ENCODE measurements around the gene LYSET.
"Not testable (repeated sequence)": the region's sequence is repeated elsewhere in the genome, so short reads cannot be mapped to it uniquely, and the experiment has no call there.

The LYSET gene

DNA sequence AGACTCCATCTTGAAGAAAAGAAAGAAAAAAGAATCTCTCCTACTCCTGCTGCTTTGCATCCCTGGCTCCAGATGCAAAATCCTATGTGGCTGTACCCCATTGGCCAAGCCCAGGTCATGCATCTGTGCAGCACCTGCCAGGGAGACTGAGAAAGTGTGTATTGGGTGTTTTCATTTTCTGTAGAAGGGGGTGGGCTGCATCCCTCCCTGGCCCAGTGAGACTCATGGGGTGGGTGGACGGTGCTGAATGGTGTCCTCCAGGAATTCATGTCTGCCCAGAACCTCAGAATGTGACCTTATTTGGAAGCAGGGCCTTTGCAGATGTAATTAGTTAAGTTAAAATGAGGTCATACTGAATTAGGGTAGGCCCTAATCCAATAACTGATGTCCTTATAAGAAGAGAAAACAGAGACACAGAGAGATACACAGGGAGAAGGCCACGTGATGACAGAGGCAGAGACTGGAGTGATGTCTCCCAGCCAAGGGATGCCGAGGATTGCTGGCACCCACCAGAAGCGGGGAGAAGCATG, 23.6 kb upstream of the LYSET start:
- TF ChIP-seq, protein P1, sequence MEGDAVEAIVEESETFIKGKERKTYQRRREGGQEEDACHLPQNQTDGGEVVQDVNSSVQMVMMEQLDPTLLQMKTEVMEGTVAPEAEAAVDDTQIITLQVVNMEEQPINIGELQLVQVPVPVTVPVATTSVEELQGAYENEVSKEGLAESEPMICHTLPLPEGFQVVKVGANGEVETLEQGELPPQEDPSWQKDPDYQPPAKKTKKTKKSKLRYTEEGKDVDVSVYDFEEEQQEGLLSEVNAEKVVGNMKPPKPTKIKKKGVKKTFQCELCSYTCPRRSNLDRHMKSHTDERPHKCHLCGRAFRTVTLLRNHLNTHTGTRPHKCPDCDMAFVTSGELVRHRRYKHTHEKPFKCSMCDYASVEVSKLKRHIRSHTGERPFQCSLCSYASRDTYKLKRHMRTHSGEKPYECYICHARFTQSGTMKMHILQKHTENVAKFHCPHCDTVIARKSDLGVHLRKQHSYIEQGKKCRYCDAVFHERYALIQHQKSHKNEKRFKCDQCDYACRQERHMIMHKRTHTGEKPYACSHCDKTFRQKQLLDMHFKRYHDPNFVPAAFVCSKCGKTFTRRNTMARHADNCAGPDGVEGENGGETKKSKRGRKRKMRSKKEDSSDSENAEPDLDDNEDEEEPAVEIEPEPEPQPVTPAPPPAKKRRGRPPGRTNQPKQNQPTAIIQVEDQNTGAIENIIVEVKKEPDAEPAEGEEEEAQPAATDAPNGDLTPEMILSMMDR (conservative IDR thresholded peaks at IDR 0.05), result no peak
- no peak overlapping the region for H3K27ac ChIP-seq

DNA sequence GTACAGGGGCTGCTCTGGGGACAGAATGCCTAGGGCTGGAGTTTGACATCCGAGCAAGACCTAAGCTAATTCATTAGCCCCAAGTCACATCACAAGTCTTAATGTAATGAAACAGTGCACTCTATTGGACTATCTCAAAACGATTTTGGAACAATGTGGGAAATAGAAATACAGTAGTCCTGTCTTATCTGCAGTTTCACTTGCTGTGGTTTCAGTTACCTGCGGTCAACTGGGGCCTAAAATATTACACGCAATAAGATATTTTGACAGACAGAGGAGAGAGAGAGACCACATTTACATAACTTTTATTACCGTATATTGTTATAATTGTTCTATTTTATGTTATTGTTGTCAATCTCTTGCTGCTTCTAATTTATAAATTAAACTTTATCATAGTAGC, 21.6 kb upstream of the LYSET start:
- H3K27ac ChIP-seq, result no peak overlapping the region
- TF ChIP-seq, protein P1 (conservative IDR thresholded peaks at IDR 0.05), result no peak

DNA sequence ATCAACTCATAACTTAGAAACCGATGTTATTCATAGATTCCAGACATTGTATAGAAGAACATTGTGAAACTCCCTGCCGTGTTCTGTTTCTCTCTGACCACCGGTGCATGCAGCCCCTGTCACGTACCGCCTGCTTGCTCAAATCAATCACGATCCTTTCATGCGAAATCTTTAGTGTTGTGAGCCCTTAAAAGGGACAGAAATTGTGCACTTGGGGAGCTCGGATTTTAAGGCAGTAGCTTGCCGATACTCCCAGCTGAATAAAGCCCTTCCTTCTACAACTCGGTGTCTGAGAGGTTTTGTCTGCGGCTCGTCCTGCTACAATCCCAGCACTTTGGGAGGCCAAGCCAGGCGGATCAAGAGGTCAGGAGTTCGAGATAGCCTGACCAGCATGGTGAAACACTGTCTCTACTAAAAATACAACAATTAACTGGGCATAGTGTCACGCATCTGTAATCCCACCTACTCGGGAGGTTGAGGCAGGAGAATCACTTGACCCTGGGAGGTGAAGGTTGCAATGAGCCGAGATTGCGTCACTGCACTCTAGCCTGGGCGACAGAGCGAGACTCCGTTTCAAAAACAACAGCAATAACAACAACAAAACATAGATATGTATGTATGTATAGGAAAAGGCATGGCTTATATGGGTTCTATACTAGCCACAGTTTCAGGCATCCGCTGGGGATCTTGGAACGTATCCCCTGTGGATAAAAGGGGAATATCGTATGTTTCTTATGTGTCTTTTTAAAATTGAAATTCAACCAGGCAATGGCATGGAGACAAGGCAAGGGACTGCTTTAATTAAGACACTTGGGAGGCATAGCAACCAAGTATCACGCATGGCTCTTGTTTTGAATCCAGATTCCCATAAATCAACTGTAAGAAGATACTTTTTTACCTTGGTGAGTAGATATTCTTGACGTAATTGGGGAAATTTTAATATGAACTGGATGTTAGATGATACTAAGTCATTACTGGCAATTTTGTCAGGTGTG, 19.5 kb upstream of the LYSET start:
- H3K27ac ChIP-seq, result not testable (repeated sequence)

DNA sequence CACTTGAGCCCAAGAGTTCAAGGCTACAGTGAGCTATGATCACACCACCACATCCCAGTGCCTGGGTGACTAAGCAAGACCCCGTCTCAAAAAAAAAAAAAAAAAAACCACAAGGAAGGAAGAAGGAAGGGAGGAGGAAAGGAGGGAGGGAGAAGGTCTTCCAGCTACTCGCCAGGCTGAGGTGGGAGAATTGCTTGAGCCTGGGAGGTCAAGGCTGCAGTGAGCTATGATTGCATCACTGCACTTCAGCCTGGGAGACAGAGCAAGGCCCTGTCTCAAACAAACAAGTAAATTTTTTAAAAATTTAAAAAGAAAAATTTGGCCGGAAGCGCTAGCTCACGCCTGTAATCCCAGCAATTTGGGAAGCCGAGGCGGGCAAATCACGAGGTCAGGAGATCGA, 16.5 kb upstream of the LYSET start:
- not testable (repeated sequence) for H3K27ac ChIP-seq

DNA sequence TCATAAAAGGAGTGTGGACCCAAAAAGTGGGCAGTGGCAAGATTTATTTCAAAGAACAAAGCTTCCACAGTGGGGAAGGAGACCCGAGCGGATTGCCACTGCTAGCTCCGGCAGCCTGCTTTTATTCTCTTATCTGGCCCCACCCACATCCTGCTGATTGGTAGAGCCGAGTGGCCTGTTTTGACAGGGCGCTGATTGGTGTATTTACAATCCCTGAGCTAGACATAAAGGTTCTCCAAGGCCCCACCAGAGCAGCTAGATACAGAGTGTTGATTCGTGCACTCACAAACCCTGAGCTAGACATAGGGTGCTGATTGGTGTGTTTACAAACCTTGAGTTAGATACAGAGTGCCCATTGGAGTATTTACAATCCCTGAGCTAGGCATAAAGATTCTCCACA, 15.5 kb upstream of the LYSET start:
- H3K27ac ChIP-seq, result not testable (repeated sequence)

DNA sequence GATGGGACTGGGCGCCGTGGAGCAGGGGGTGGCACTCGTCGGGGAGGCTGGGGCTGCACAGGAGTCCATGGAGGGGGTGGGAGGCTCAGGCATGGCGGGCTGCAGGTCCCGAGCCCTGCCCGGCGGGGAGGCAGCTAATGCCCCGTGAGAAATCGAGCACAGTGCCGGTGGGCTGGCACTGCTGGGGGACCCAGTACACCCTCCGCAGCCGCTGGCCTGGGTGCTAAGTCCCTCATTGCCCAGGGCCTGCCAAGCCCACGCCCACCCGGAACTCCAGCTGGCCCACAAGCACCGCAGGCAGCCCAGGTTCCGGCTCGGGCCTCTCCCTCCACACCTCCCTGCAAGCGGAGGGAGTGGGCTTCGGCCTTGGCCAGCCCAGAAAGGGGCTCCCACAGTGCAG, 15.0 kb upstream of the LYSET start:
- not testable (repeated sequence) for H3K27ac ChIP-seq

DNA sequence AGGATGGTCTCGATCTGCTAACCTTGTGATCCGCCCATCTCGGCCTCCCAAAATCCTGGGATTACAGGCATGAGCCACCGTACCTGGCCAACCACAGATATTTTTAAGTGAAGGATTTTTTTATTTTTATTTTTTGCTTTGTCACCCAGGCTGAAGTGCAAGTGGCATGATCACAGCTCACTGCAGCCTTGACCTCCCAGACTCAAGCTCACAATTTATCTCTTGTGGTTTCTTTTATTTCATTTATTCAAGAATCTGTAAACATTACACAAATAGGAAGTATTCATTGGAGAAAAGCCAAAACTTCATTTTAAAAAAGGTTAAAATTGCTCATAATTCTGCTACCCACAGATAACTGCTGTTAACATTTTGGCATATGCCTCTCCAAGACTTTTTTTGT, 13.7 kb upstream of the LYSET start:
- no peak overlapping the region for H3K27ac ChIP-seq
- TF ChIP-seq, protein P1 (conservative IDR thresholded peaks at IDR 0.05), result no peak

DNA sequence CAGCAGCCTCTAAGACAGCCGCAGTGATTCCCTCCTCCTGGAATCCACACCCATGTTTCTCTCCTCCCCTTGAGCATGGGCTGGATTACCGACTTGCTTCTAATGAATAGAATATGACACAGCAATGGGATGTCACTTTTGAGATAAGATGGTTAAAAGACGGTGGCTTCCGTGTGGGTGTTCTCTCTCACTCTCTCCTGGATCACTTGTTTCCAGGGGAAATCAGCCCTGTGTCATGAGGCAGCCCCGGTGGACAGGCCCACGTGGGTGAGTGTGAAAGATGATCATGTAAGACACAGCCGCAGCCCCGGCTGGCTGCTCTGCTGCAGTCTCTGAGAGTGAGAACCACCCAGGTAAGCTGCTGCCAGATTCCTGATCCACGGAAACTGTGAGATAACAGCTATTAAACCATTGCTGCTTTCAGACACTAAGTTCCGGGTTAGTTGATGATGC, 11.1 kb upstream of the LYSET start:
- H3K27ac ChIP-seq, result peak overlapping the region; percentile 16; the same call in 1 of the 2 replicates
- TF ChIP-seq, protein P1 (conservative IDR thresholded peaks at IDR 0.05), result no peak

DNA sequence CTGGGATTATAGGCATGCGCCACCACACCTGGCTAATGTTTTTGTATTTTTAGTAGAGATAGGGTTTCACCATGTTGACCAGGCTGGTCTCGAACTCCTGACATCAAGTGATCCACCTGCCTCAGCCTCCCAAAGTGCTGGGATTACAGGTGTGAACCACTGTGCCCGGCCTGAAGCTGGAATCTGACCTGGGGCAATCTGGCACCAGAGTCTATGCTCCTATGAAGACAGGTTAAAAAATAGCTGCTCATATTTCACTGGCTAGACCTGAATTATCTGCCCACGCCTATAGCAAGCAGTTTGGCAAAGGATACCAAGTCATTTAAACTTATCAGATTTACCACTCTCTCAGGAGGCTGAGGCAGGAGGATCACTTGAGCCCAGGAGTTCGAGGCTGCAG, 10.4 kb upstream of the LYSET start:
- not testable (repeated sequence) for H3K27ac ChIP-seq

DNA sequence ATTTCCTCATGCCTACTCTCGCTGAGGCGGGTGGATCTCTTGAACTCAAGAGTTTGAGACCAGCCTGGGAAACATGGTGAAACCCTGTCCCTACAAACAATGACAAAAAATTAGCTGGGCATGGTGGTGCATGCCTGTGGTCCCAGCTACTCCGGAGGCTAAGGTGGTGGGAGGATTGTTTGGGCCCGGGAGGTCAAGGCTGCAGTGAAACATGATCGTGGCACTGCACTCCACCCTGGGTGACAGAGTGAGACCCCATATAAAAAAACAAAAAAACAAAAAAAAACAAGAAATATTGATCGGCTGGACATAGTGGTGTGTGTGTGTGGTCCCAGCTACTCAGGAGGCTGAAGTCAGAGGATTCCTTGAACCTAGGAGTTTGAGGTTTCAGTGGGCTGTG, 9.6 kb upstream of the LYSET start:
- no peak overlapping the region for H3K27ac ChIP-seq
- TF ChIP-seq, protein P1 (conservative IDR thresholded peaks at IDR 0.05), result no peak
